Caco-2 (cell line): Measurements from ENCODE around the gene MRGPRG. TPM values are rescaled to one million over a fixed set of nuclear protein-coding genes. Genes with fewer than 3 reads are reported as not detected.

Source experiments
- BruUV-seq: library from RNA; stranded (reverse); fragments of 400-500 nt; replicated peaks from 2 replicates; lab custom pipeline; 2021; lab: Mats Ljungman, UMichigan
- CTCF ChIA-PET: fragments of 300-600 bp; sonication (Branson Sonifier 250); formaldehyde crosslinking; loops from one replicate; lab custom pipeline; 2022; ENCODE audit warnings: antibody characterized with exemption; lab: Charles Lee
- POLR2A ChIA-PET: fragments of 300-600 bp; sonication (Branson Sonifier 250); formaldehyde crosslinking; loops from one replicate; lab custom pipeline; 2022; ENCODE audit warnings: antibody characterized with exemption; lab: Charles Lee
- DNase-seq, 2 experiments: peaks; one replicate each; pipeline versions ENCODE4 v3.0.0 to v3.0.0-alpha.2; 2020 to 2022
- H3K27me3 ChIP-seq: replicated peaks from 2 replicates; pipeline ENCODE4 v1.6.0; 2011; ENCODE audit warnings: low read length; ENCODE audit not compliant: control insufficient read depth, insufficient read depth
- H3K36me3 ChIP-seq: 2 replicates; pipeline ENCODE4 v1.5.1; 2011; ENCODE audit warnings: low read length; ENCODE audit not compliant: control insufficient read depth, insufficient read depth
- H3K4me1 ChIP-seq: fragments of 250-450 bp; sonication (Bioruptor Pico); 2 replicates; pipeline ENCODE4 v1.5.1; 2020; ENCODE audit warnings: mild to moderate bottlenecking
- H3K4me3 ChIP-seq: 2 replicates; pipeline ENCODE4 v1.5.1; 2011; ENCODE audit warnings: low read depth, mild to moderate bottlenecking, control low read depth, low read length
- H3K9me3 ChIP-seq: fragments of 250-450 bp; sonication (Bioruptor Pico); 2 replicates; pipeline ENCODE4 v1.5.1; 2020; ENCODE audit warnings: mild to moderate bottlenecking, moderate library complexity
- H3K27ac Mint-ChIP-seq: one replicate; pipeline ENCODE4 v1.8.0; 2022; ENCODE audit warnings: mixed read lengths; ENCODE audit not compliant: unreplicated experiment
- H3K27me3 Mint-ChIP-seq: one replicate; pipeline ENCODE4 v1.8.0; 2022; ENCODE audit warnings: mixed read lengths; ENCODE audit not compliant: insufficient read depth, unreplicated experiment
- H3K36me3 Mint-ChIP-seq: one replicate; pipeline ENCODE4 v1.8.0; 2022; ENCODE audit warnings: mild to moderate bottlenecking, mixed read lengths; ENCODE audit not compliant: insufficient read depth, unreplicated experiment
- H3K4me1 Mint-ChIP-seq: one replicate; pipeline ENCODE4 v1.8.0; 2022; ENCODE audit warnings: low read depth, mixed read lengths; ENCODE audit not compliant: unreplicated experiment
- H3K4me3 Mint-ChIP-seq: one replicate; pipeline ENCODE4 v1.8.0; 2022; ENCODE audit warnings: mild to moderate bottlenecking, moderate library complexity, mixed read lengths; ENCODE audit not compliant: unreplicated experiment
- H3K9me3 Mint-ChIP-seq: one replicate; pipeline ENCODE4 v1.8.0; 2022; ENCODE audit warnings: mixed read lengths; ENCODE audit not compliant: unreplicated experiment
- intact Hi-C: fragments of 100-400 bp; cut with micrococcal nuclease; formaldehyde crosslinking; loops from one replicate; pipeline ENCODE4 v1.10.0; 2022; ENCODE audit not compliant: unreplicated experiment
- total RNA-seq: library from RNA; stranded (reverse); gene quantifications from 2 replicates; pipeline ENCODE4 v1.2.3, GENCODE V29; 2022
- TF ChIP-seq, protein P1 (sequence below), 2 experiments: fragments of 200-600 bp in 1 of 2; IDR thresholded peaks; 1 replicate in 1 of 2; 2 replicates in 1 of 2; pipeline versions ENCODE4 v1.5.1 to v1.8.0; 2011 to 2022; ENCODE audit warnings: antibody characterized with exemption in 1 of 2, control low read depth in 1 of 2, inconsistent platforms in 1 of 2, low read depth in 1 of 2, low read length in 1 of 2, mild to moderate bottlenecking in 1 of 2, moderate library complexity in 1 of 2; ENCODE audit not compliant: insufficient read depth in 1 of 2, severe bottlenecking in 1 of 2, unreplicated experiment in 1 of 2

MRGPRG gene
- total RNA-seq, 1 experiment from 2014 or later: not detected

- H3K36me3 Mint-ChIP-seq: no peaks in the 10 kb centered on the region
- POLR2A ChIA-PET: no interaction called here
- Histone ChIP-seq H3K36me3 (no peaks in the 10 kb centered on the region), H3K27me3 (no peaks in the 10 kb centered on the region; the same call in none of the 2 replicates), H3K4me3 (no peak overlapping the region), H3K4me1 (no peaks in the 10 kb centered on the region), H3K9me3 (no peaks in the 10 kb centered on the region)
- no peak overlapping the region for H3K4me3 Mint-ChIP-seq
- no peak for DNase-seq
- no peaks in the 10 kb centered on the region for H3K9me3 Mint-ChIP-seq
- CTCF ChIA-PET: no interaction called here
- intact Hi-C loops: no loop called here
- H3K4me1 Mint-ChIP-seq: no peaks in the 10 kb centered on the region
- BruUV-seq: no TSS peak
- TF ChIP-seq, protein P1, sequence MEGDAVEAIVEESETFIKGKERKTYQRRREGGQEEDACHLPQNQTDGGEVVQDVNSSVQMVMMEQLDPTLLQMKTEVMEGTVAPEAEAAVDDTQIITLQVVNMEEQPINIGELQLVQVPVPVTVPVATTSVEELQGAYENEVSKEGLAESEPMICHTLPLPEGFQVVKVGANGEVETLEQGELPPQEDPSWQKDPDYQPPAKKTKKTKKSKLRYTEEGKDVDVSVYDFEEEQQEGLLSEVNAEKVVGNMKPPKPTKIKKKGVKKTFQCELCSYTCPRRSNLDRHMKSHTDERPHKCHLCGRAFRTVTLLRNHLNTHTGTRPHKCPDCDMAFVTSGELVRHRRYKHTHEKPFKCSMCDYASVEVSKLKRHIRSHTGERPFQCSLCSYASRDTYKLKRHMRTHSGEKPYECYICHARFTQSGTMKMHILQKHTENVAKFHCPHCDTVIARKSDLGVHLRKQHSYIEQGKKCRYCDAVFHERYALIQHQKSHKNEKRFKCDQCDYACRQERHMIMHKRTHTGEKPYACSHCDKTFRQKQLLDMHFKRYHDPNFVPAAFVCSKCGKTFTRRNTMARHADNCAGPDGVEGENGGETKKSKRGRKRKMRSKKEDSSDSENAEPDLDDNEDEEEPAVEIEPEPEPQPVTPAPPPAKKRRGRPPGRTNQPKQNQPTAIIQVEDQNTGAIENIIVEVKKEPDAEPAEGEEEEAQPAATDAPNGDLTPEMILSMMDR (IDR thresholded peaks at IDR 0.05; ENCODE audit: insufficient read depth in 1 of 2, low read depth in 1 of 2, low read length in 1 of 2, severe bottlenecking in 1 of 2, unreplicated experiment in 1 of 2): no peak
- peaks cover 34% of the 10 kb centered on the region for H3K27me3 Mint-ChIP-seq
- no peak overlapping the region for H3K27ac Mint-ChIP-seq
Observed at GRCh38 chr11:3231550-3231850, 12.9 kb upstream of the MRGPRG start.

- CTCF ChIA-PET: no interaction called here
Observed at GRCh38 chr11:3230636-3231549, 12.3 kb upstream of the MRGPRG start.

More at GRCh38 chr11:3230636-3231549, 12.3 kb upstream of the MRGPRG start:
- TF ChIP-seq, protein P1 (IDR thresholded peaks at IDR 0.05; ENCODE audit: insufficient read depth in 1 of 2, low read depth in 1 of 2, low read length in 1 of 2, severe bottlenecking in 1 of 2, unreplicated experiment in 1 of 2): no peak
- Mint-ChIP-seq H3K4me1 (no peaks in the 10 kb centered on the region), H3K4me3 (no peak overlapping the region), H3K27me3 (peaks cover 34% of the 10 kb centered on the region), H3K27ac (no peak overlapping the region), H3K9me3 (no peaks in the 10 kb centered on the region), H3K36me3 (no peaks in the 10 kb centered on the region)
- no peaks in the 10 kb centered on the region for H3K36me3 ChIP-seq
- no peak overlapping the region for H3K4me3 ChIP-seq
- BruUV-seq: no TSS peak
- POLR2A ChIA-PET: no interaction called here
- intact Hi-C loops: no loop called here
- H3K9me3 ChIP-seq: no peaks in the 10 kb centered on the region
- no peak for DNase-seq
- H3K4me1 ChIP-seq: no peaks in the 10 kb centered on the region
- H3K27me3 ChIP-seq: no peaks in the 10 kb centered on the region; the same call in none of the 2 replicates
